GM12878 (cell line): ENCODE measurements around the gene FGD4. TPM values are rescaled to one million over a fixed set of nuclear protein-coding genes. Genes with fewer than 3 reads are reported as not detected.

ENCODE experiments used
- ATAC-seq: fragments of 200-7000 bp; cut with Tn5 transposase; 3 replicates; pipeline ENCODE4 v1.9.1; 2020; ENCODE audit warnings: mild to moderate bottlenecking, moderate library complexity
- BruUV-seq: library from RNA; stranded (reverse); fragments of 400-500 nt; replicated peaks from 2 replicates; lab custom pipeline; 2021; lab: Mats Ljungman, UMichigan
- CTCF ChIA-PET: fragments of 300-600 bp; sonication (Branson Sonifier 250); formaldehyde crosslinking; extraction: SDS; loops from one replicate; lab custom pipeline; 2021; ENCODE audit warnings: inconsistent platforms; lab: Yijun Ruan, JAX
- POLR2A ChIA-PET: fragments of 350-600 bp; formaldehyde crosslinking; extraction: SDS; loops from one replicate; lab custom pipeline; 2021; ENCODE audit warnings: inconsistent platforms; lab: Charles Lee
- RAD21 ChIA-PET: fragments of 300-600 bp; sonication (Branson Sonifier 250); formaldehyde crosslinking; loops from one replicate; lab custom pipeline; 2023; ENCODE audit warnings: antibody characterized with exemption; ENCODE audit not compliant: unreplicated experiment; lab: Charles Lee
- SMC1A ChIA-PET: fragments of 300-600 bp; sonication (Branson Sonifier 250); formaldehyde crosslinking; loops from one replicate; lab custom pipeline; 2023; ENCODE audit not compliant: unreplicated experiment, uncharacterized antibody; lab: Charles Lee
- DNase-seq: peaks from one replicate; pipeline ENCODE4 v3.0.0-alpha.2; 2011; ENCODE audit warnings: low read depth, low spot score
- FAIRE-seq: peaks from 3 replicates; lab custom pipeline; 2011; peaks lifted over from hg19 to GRCh38; lab: Jason Lieb, UNC
- H2AFZ ChIP-seq: 2 replicates; pipeline ENCODE4 v1.6.0; 2011; ENCODE audit warnings: low read depth, low read length, control low read depth; ENCODE audit not compliant: control insufficient read depth
- H3K27ac ChIP-seq: 2 replicates; pipeline ENCODE4 v1.5.1; 2011; ENCODE audit warnings: control low read depth; ENCODE audit not compliant: control insufficient read depth, insufficient read depth
- H3K27me3 ChIP-seq, 2 experiments: replicated peaks in 1 of 2; 2 replicates each; pipeline versions ENCODE4 v1.6.0 to v1.6.1; 2011; ENCODE audit warnings: low read length in 1 of 2; ENCODE audit not compliant: control insufficient read depth in 2 of 2, insufficient read depth in 2 of 2
- H3K36me3 ChIP-seq, 2 experiments: 2 replicates each; pipeline ENCODE4 v1.5.1; 2011; ENCODE audit warnings: low read length in 1 of 2; ENCODE audit not compliant: control insufficient read depth in 2 of 2, insufficient read depth in 2 of 2
- H3K4me1 ChIP-seq: 2 replicates; pipeline ENCODE4 v1.6.1; 2011; ENCODE audit warnings: mild to moderate bottlenecking, low read length, moderate library complexity, mixed read lengths; ENCODE audit not compliant: control insufficient read depth, insufficient read depth
- H3K4me2 ChIP-seq: 2 replicates; pipeline ENCODE4 v1.6.0; 2011; ENCODE audit warnings: control low read depth; ENCODE audit not compliant: control insufficient read depth, insufficient read depth
- H3K4me3 ChIP-seq: fragments of 200-600 bp; sonication (generic); 2 replicates; pipeline ENCODE4 v1.5.1; 2016
- H3K79me2 ChIP-seq: 2 replicates; pipeline ENCODE4 v1.6.0; 2011; ENCODE audit warnings: low read length; ENCODE audit not compliant: control insufficient read depth, insufficient read depth
- H3K9ac ChIP-seq: 2 replicates; pipeline ENCODE4 v1.8.0; 2011; ENCODE audit warnings: low read length, control low read depth, mixed read lengths; ENCODE audit not compliant: control insufficient read depth, insufficient read depth
- H3K9me3 ChIP-seq: replicated peaks from 3 replicates; pipeline ENCODE4 v1.5.1; 2011; ENCODE audit warnings: mild to moderate bottlenecking, low read length; ENCODE audit not compliant: control insufficient read depth, insufficient read depth
- H4K20me1 ChIP-seq: 2 replicates; pipeline ENCODE4 v1.6.0; 2011; ENCODE audit not compliant: control insufficient read depth, insufficient read depth
- SMAD1 ChIP-seq: fragments of 450-650 bp; IDR thresholded peaks from 2 replicates; pipeline ENCODE4 v1.6.1; 2018; ENCODE audit warnings: mild to moderate bottlenecking, low read depth; ENCODE audit not compliant: partially characterized antibody
- WGBS: methylation state at CpG from one replicate; pipeline ENCODE4 v1.1.6; 2016; ENCODE audit warnings: low lambda C conversion rate; ENCODE audit not compliant: insufficient replicate concordance, insufficient coverage; ENCODE audit errors: missing lambda C conversion rate; 5-methylcytosine and 5-hydroxymethylcytosine counted together
- in situ Hi-C: fragments of 300-500 bp; cut with MboI; formaldehyde crosslinking; loops from 9 replicates; pipeline ENCODE4 v1.14.3; 2018; ENCODE audit warnings: mixed read lengths
- intact Hi-C: fragments of 100-400 bp; cut with micrococcal nuclease; formaldehyde crosslinking; loops from one replicate; pipeline ENCODE4 v1.14.2; 2022; ENCODE audit not compliant: unreplicated experiment
- polyA plus RNA-seq, 11 experiments: library from polyadenylated mRNA; depleted of rRNA in 4 of 11; unstranded in 6 of 11; stranded (reverse) in 5 of 11; fragments of >200 nt; fragmentation: Nextera tagmentation in 4 of 11; fragmentation: Illumina TruSeq in 1 of 11; extraction: Ambion mirVana in 4 of 11; extraction: Trizol in 1 of 11; gene quantifications; 1 replicate in 1 of 11; 2 replicates in 10 of 11; pipeline versions ENCODE4 v1.2.1 to v1.2.3, GENCODE V29; 2011 to 2016; ENCODE audit warnings: inconsistent platforms in 2 of 11, missing spikeins in 2 of 11, low read depth in 1 of 11
- total RNA-seq, 4 experiments: library from RNA; depleted of rRNA in 3 of 4; stranded (reverse); fragments of >200 nt in 3 of 4; fragmentation: Illumina TruSeq in 1 of 4; extraction: Trizol in 1 of 4; gene quantifications; 2 replicates each; pipeline versions ENCODE4 v1.2.1 to v1.2.3, GENCODE V29; 2013 to 2021
- TF ChIP-seq, protein P1 (sequence below): fragments of 450-650 bp; IDR thresholded peaks from 2 replicates; pipeline ENCODE4 v1.6.1; 2018; ENCODE audit warnings: mild to moderate bottlenecking, low read depth, moderate library complexity; ENCODE audit not compliant: partially characterized antibody
- TF ChIP-seq, protein P2 (sequence below): fragments of 450-650 bp; IDR thresholded peaks from 2 replicates; pipeline ENCODE4 v1.6.1; 2017; ENCODE audit warnings: mild to moderate bottlenecking, low read depth, inconsistent platforms; ENCODE audit not compliant: poor library complexity, severe bottlenecking
- TF ChIP-seq, protein P3 (sequence below): IDR thresholded peaks from 2 replicates; pipeline ENCODE4 v1.6.1; 2012; ENCODE audit warnings: low read depth, low read length, improper control_type of control experiment

Gene FGD4
- total and polyA plus RNA-seq, 10 of the 15 experiments (the other 5 are each of a cell fraction or from before 2014, with no cell fraction given), result 0.01 to 0.18 (median 0.08) TPM; not detected in 3

DNA sequence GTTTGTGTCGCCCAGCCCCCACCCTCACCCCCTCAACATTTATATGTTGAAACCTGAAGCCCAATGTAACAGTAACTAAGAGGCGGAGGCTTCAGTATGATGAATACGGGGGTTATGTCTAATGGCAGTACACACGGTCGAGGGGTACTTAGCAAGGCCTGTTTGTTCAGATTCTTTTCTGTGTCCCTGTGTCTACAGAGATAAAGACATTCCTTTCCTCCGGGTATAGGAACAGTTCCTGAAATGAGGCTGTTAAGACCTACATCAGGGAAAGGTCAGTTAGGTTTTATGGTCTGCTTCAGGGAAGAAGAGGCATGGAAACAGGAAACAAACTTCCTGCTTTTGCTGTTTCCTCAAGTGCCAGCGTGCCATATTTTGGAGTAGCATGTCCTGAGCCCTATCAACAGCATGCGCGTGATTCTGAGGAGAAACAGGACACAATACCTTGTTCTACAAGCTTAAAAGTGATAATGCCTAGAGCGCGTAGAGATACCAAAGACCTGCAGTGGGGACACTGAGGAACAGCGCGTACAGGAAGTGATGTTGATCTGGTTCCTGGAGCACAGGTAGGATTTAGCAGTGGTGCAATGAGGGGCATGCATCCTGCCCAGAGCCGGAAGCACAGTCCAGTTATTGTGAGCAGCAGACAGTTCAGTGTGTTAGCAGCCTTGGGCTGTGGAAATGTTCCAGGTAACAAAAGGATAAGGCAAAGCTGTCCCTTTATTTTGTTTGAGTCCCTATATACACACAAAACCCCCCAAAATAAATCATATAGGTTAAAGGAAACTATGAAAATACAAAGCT, 47.2 kb downstream of the FGD4 start:
- ChIA-PET CTCF (no interaction called here), SMC1A (interaction anchor here (0.7 to 1.4 kb wide), 3 partner anchors 10 to 309 kb away, joined by 3 to 4 read pairs (median 3); partner anchors contain the start of gene YARS2), RAD21 (interaction anchor here (0.8 kb wide), 1 partner anchor 218 kb away, joined by 3 read pairs; no protein-coding TSS in a partner anchor), POLR2A (no interaction called here)
- no peak overlapping the region for H3K4me2 ChIP-seq
- no peak overlapping the region for H3K9ac ChIP-seq
- no peak overlapping the region for H3K27ac ChIP-seq
- FAIRE-seq (no peak), ATAC-seq (no peak), DNase-seq (no peak)
- H3K36me3 ChIP-seq, result no peaks in the 10 kb centered on the region
- H3K79me2 ChIP-seq, result no peaks in the 10 kb centered on the region
- no peak overlapping the region for H3K4me3 ChIP-seq
- H2AFZ ChIP-seq, result no peak overlapping the region
- no peaks in the 10 kb centered on the region for H3K27me3 ChIP-seq
- 80% methylated on average over 14 of the region's 14 CpGs for WGBS
- in situ Hi-C loops (no loop called here), intact Hi-C loops (no loop called here)
- no peaks in the 10 kb centered on the region; the same call in 1 of the 2 replicates for H3K4me1 ChIP-seq
- TF ChIP-seq, protein P1, sequence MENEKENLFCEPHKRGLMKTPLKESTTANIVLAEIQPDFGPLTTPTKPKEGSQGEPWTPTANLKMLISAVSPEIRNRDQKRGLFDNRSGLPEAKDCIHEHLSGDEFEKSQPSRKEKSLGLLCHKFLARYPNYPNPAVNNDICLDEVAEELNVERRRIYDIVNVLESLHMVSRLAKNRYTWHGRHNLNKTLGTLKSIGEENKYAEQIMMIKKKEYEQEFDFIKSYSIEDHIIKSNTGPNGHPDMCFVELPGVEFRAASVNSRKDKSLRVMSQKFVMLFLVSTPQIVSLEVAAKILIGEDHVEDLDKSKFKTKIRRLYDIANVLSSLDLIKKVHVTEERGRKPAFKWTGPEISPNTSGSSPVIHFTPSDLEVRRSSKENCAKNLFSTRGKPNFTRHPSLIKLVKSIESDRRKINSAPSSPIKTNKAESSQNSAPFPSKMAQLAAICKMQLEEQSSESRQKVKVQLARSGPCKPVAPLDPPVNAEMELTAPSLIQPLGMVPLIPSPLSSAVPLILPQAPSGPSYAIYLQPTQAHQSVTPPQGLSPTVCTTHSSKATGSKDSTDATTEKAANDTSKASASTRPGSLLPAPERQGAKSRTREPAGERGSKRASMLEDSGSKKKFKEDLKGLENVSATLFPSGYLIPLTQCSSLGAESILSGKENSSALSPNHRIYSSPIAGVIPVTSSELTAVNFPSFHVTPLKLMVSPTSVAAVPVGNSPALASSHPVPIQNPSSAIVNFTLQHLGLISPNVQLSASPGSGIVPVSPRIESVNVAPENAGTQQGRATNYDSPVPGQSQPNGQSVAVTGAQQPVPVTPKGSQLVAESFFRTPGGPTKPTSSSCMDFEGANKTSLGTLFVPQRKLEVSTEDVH, result no peak
- TF ChIP-seq, protein P2, sequence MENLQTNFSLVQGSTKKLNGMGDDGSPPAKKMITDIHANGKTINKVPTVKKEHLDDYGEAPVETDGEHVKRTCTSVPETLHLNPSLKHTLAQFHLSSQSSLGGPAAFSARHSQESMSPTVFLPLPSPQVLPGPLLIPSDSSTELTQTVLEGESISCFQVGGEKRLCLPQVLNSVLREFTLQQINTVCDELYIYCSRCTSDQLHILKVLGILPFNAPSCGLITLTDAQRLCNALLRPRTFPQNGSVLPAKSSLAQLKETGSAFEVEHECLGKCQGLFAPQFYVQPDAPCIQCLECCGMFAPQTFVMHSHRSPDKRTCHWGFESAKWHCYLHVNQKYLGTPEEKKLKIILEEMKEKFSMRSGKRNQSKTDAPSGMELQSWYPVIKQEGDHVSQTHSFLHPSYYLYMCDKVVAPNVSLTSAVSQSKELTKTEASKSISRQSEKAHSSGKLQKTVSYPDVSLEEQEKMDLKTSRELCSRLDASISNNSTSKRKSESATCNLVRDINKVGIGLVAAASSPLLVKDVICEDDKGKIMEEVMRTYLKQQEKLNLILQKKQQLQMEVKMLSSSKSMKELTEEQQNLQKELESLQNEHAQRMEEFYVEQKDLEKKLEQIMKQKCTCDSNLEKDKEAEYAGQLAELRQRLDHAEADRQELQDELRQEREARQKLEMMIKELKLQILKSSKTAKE, result no peak
- TF ChIP-seq, protein P3, sequence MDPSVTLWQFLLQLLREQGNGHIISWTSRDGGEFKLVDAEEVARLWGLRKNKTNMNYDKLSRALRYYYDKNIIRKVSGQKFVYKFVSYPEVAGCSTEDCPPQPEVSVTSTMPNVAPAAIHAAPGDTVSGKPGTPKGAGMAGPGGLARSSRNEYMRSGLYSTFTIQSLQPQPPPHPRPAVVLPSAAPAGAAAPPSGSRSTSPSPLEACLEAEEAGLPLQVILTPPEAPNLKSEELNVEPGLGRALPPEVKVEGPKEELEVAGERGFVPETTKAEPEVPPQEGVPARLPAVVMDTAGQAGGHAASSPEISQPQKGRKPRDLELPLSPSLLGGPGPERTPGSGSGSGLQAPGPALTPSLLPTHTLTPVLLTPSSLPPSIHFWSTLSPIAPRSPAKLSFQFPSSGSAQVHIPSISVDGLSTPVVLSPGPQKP, result no peak
- no peak for TF ChIP-seq SMAD1
- H4K20me1 ChIP-seq, result no peaks in the 10 kb centered on the region
- no TSS peak for BruUV-seq
- H3K9me3 ChIP-seq, result no peaks in the 10 kb centered on the region
